Diencephalon (tissue), 1 donor: Measurements from ENCODE around the gene SLC22A25. TPM values are rescaled to one million over a fixed set of nuclear protein-coding genes. Genes with fewer than 3 reads are reported as not detected.

Experiments
- total RNA-seq: library from RNA; depleted of rRNA; stranded (reverse); fragments of >200 nt; gene quantifications from one replicate; pipeline ENCODE4 v1.2.3, GENCODE V29; 2014

SLC22A25 gene
- 0.23 TPM for total RNA-seq

DNA sequence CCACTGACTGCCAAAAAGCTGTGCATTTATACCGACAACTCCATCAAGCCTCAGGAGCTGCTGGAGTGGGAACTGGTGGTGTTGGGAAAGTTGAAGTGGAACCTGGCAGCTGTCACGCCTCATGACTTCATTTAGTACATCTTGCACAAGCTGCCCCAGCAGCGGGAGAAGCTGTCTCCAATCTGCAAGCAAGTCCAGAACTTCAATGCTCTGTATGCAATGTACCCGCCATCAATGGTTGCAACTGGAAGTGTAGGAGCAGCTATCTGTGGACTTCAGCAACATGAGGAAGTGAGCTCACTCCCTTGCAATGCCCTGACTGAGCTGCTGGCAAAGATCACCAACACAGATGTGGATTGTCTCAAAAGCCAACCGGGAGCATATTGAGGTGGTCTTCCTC, at the start of gene SLC22A25:
SLC22A25 (minus strand) TSS at position 67 of the 400 bp plus-strand sequence. CDS start 13,947 bp downstream, outside the sequence.

Other genes with a start within 250 kb of the SLC22A25 start
- 1.2 TPM for gene SLC22A8, start 227.8 kb downstream of the SLC22A25 start, total RNA-seq
- not detected for gene SLC22A24, start 99.4 kb downstream of the SLC22A25 start, total RNA-seq
- gene SLC22A9, start 126.2 kb upstream of the SLC22A25 start, total RNA-seq = not detected
- 5.5 TPM for gene PLAAT5, start 247.6 kb upstream of the SLC22A25 start, total RNA-seq